Islet precursor cell (in vitro differentiated cells): ENCODE results near the gene VPS54.

Experiments used
- DNase-seq: peaks from one replicate; pipeline ENCODE4 v3.0.0-alpha.2; 2018

VPS54 gene

GRCh38 chr2:63899639-63900038, 119.6 kb downstream of the VPS54 start:
- DNase-seq, result no peak

- DNase-seq, result no peak
Observed at GRCh38 chr2:63898839-63899238, 120.4 kb downstream of the VPS54 start.

GRCh38 chr2:63894167-63894566, 125.1 kb downstream of the VPS54 start:
- DNase-seq, result no peak

GRCh38 chr2:63893163-63893562, 126.1 kb downstream of the VPS54 start:
- no peak for DNase-seq

DNA sequence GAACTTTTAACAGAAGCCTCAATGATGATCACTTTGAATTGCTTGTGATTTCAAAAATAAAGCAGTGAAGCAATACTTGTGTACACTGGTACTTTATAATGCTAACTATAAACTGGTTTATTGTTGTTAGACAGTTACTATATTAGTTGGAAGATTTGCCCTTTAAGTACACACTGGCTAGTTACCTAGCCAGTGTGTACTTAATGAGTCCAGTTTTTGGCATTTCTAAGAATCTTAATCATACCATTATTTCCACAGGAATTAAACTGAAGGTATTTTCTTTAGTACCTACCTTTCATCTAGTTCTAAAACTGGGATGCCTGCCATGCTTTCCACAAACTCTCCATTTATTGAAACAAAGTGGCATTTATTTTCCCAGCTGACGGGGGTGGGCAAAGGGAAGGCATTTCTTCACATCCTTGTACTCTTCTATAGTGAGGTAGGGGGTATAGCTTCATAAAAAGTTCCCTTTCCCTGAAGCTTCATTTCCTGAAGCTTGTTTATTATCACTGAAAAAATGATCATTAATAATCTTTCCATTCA, 127.7 kb downstream of the VPS54 start:
- no peak for DNase-seq

- DNase-seq, result no peak
Observed at GRCh38 chr2:63890678-63891077, 128.6 kb downstream of the VPS54 start.

DNA sequence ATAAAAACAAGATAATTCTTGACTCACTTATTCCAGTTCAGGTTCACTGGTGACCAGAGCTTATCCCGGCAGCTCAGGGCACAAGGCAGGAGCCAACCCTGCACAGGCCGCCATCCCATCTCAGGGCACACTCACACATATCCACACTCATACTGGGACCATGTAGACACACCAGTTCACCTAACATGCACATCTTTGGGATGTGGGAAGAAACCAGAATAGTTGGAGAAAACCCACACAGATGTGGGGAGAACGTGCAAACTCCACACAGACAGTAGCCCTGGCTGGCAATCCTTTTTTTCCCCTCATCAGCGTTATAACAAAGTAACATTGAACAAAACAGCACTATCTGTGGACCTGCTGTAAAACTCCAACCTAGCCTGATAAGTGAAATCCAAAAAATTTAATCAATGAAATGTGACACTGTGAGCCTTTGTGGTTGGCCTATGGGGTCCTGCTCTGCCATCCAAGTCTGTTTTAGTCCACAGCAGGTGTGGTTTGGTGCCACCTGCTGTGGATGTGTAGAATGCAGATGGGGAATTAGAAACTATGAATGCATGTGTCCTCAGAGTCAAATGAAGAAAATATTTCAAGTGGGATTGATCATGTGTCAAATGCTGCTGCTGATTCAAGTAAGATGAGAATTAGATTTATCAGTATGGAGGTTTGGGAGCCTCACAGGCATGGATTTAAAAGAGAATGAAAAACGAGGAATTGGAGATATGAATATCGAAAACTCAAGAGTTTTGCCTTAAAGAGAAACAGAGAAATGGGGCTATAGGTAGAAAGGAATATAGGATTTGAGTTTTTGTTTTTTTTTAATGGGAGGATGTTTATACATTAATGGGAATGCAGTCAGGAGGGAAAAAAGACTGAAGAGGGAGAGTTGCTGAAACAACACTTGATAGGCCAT, 130.5 kb downstream of the VPS54 start:
- DNase-seq, result peak; percentile 70

GRCh38 chr2:63888053-63888452, 131.2 kb downstream of the VPS54 start:
- no peak for DNase-seq

DNA sequence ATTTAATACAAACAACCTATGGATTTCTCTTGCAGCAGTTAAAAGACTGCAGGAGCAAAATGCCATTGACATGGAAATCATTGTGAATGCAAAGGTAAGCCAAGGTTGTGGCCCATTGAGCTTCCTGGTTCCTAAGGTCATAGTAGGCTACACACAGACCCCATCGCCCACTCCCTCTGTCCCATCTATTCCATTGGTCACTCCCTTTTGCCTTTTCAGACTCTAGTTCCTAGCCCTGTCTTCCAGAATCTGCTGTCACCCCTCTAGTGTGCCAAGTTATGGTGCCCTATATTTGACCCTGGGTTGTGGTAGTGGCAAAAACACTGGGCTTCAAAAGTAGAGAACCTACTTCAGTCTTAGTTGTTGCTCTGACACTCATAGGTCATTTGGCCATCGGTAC, 132.8 kb downstream of the VPS54 start:
- DNase-seq, result no peak

GRCh38 chr2:63882395-63883105, 136.7 kb downstream of the VPS54 start:
- no peak for DNase-seq

DNA sequence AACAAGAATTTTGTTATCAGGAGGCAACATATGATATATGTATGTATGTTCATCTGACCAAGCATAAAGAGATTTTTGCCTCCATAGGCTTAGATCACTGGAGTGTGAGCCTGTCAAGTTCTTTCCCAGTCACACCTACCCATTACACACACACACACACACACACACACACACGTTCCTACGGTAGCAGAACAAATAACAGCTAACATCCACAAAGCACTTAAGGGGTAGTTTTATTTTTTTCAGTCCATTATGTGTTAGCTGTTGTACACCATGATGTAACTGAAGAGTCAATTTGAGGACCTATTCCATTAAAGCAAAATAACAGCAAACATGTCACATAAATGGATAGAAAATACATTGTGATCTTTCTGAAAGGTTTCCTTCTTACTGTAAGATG, 138.0 kb downstream of the VPS54 start:
- no peak for DNase-seq

GRCh38 chr2:63880625-63881024, 138.6 kb downstream of the VPS54 start:
- no peak for DNase-seq

- no peak for DNase-seq
Observed at GRCh38 chr2:63879876-63880433, 139.3 kb downstream of the VPS54 start.

GRCh38 chr2:63878486-63878885, 140.7 kb downstream of the VPS54 start:
- no peak for DNase-seq

DNA sequence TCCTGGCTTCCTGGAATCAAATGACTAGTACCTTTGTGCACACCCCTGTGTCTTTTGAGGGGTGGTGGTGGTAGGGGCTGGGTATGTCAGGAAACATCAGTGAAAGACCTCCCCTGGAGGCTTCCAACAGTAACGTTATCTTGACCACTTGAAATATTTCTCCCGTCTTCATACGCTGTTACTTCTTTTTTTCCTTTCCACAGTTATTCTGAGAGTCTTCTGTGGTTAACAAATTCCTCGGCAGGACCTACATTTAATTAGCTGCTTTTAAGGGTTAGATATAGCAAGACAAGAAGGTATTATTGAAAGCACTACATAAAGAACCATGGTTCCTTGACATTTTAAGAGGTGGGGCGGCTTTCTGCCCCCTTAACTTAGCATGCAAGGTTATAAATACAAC, 142.9 kb downstream of the VPS54 start:
- no peak for DNase-seq

- DNase-seq, result no peak
Observed at GRCh38 chr2:63875559-63876245, 143.5 kb downstream of the VPS54 start.

- DNase-seq, result no peak
Observed at GRCh38 chr2:63875131-63875527, 144.1 kb downstream of the VPS54 start.

DNA sequence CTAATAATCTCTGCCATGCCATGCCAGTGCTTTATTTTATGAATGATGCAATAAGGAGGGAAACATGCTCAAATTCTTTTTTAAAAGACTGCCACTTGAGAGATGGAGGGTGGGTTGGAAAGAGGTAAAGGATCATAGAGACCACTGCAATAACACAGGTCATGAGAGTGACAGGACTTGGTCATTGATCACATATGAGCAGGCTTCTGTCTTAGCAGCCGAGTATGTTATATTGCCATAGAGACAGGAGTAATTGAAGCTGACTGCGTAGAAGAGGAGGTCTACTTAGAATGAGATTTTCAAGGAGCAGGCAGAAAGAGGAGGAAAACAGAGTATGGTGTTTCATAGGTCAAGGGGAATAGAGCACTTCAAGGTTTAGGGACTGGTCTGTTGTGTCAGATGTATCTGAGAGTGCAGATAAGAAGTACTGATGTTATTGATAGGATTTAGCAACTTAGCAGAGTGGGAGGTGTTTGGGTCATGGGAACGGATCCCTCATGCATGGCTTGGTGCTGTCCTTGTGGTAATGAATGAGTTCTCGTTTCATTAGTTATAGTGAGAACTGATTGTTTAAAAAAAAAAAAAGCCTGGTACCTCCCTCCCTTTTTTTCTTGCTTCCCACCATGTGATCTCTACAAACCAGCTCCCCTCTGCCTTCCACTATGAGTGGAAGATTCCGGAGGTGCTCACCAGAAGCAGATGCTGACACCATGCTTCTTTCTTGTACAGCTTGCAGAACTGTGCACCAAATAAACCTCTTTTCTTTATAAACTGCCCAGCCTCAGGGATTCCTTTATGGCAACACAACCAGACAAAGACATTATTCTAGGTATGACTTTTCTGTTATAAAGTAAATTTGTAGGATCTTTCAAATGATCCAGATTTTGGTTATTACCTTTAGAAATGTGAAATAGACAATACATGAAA, 144.8 kb downstream of the VPS54 start:
- DNase-seq, result no peak

- DNase-seq, result no peak
Observed at GRCh38 chr2:63872571-63873328, 146.5 kb downstream of the VPS54 start.

GRCh38 chr2:63871864-63872263, 147.4 kb downstream of the VPS54 start:
- no peak for DNase-seq

- no peak for DNase-seq
Observed at GRCh38 chr2:63870679-63871078, 148.5 kb downstream of the VPS54 start.
